HG02623 (cell line): ENCODE results near the gene PALD1.
A peak's percentile ranks its signal among the peaks of the same experiment; 100 is the strongest.

Source experiments
- ATAC-seq: cut with Tn5 transposase; IDR thresholded peaks from one replicate; pipeline ENCODE4 v1.9.1; 2021; ENCODE audit warnings: moderate library complexity; ENCODE audit not compliant: unreplicated experiment

PALD1 gene

GRCh38 chr10:70587045-70587658, 108.6 kb downstream of the PALD1 start:
- peak; percentile 52 for ATAC-seq

- no peak for ATAC-seq
Observed at GRCh38 chr10:70588255-70588654, 109.7 kb downstream of the PALD1 start.

DNA sequence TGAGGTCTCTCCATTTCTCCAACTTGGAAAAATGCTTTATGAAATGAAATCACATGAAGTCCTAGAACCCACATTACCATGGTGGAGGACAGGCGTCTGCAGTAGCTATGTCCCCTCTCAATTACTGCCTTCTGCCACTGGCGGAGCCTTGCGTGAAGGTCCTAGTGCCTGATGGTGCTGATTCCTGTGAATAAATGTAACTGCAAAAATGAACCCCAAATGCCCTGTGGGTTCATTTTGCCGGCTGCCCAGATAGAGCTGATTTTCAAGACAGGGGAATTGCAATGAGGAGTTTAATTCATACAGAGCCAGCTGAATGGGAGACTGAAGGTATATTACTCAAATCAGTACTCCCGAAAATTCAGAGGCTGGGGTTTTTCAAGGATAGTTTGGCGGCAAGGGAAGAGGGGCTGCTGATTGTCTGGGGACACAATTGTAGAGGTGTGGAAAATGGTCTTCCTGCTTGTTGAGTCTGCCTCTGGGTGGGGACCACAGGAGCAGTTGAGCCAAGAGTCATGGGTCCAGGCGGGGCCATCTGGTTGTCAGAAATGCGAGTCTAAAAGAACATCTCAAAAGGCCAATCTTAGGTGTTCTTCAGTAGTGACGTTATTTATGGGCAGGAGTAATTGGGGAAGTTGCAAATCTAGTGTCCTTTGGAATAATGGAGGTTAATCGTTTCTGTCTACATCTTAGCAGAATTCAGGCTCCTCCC, 110.4 kb downstream of the PALD1 start:
- no peak for ATAC-seq

DNA sequence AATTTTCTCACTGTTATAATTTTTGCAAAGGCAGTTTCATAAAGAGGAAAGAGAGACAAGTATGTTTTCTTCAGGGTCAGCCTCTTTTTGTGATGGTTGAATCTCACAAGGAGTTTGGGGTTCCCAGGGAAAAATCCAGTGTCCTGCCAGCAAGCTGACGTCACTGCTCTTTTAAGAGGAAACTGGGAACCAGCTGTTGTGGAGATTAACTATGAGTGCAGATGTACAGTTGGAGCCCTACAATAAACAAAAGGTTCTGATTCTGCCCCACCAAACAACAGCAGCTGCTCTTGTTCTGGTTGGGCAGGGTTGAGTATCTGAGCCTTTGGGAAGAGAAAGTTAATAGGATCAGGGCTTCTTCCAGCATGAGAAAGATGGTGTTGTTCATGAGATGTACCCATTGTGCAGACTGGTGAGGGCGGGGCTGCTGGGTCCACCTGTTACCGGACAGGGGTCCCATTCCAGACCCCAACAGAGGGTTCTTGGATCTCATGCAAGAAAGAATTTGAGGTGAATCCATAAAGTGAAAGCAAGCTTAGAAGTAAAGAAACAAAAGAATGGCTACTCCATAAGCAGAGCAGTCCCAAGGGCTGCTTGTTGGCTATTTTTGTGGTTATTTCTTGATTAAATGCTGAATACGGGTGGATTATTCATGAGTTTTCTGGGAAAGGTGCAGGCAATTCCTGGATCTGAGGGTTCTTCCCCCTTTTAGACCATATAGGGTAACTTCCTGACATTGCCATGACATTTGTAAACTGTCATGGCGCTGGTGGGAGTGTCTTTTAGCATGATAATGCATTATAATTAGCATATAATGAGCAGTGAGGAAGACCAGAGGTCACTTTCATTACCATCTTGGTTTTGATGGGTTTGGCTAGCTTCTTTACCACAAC, 111.4 kb downstream of the PALD1 start:
- ATAC-seq = no peak

DNA sequence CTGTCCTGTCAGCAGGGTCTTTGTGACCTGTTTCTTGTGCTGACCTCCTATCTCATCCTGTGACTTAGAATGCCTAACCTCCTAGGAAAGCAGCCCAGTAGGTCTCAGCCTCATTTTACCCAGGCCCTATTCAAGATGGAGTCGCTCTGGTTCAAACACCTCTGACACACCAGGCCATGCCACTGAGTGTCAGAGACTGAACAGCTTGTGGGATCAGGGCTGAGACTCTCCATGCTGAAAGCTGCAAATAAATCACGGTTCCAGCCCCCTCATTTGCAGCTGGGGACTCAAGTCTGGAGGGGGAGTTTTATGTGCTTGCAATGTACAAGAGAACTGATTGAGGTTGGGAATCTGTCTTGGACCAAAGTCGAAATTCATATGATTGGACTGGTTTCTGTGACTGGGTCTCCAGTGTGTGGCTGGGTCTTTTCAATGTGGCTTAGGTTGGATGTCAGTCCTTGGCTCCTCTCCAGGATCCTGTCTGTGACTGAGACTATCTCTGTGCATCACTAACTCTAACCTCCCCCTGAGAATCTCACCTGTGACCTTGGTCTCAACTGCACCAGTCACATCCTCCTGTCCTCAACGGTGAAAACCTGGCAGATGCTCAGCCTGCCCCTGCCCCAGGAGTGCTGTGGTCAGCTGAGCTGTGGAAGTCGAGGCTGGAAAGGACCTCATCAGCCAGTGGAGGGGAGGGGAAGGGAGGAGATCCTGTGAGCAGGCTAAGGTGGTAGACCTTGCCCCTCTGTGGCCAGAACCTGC, 112.3 kb downstream of the PALD1 start:
- ATAC-seq = no peak

DNA sequence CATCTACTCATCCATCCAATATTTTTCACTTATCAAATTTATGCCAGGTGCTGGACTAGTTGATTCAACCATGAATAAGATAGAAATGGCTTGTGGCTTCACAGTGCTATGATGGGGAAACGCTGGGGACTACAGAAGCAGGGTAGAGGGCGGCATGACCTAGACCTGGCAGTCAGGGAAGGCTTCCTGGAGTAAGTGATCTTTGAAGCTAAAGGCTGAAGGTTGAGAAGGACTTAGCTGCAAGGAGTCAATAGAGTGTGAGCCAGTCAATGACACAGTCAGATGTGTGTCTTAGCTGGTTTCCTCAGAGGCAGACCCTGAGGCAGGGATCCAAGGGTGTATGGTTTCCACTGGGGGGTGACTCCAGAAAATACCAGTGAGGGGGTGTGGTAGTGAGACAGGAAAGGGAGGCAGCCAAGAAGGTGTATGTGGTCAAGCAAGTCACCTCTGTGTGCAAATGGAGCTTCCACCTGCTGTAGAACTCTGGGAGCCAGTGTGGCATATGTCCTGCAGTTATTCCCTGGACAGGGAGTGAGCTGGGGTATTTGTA, 113.7 kb downstream of the PALD1 start:
- ATAC-seq = no peak

DNA sequence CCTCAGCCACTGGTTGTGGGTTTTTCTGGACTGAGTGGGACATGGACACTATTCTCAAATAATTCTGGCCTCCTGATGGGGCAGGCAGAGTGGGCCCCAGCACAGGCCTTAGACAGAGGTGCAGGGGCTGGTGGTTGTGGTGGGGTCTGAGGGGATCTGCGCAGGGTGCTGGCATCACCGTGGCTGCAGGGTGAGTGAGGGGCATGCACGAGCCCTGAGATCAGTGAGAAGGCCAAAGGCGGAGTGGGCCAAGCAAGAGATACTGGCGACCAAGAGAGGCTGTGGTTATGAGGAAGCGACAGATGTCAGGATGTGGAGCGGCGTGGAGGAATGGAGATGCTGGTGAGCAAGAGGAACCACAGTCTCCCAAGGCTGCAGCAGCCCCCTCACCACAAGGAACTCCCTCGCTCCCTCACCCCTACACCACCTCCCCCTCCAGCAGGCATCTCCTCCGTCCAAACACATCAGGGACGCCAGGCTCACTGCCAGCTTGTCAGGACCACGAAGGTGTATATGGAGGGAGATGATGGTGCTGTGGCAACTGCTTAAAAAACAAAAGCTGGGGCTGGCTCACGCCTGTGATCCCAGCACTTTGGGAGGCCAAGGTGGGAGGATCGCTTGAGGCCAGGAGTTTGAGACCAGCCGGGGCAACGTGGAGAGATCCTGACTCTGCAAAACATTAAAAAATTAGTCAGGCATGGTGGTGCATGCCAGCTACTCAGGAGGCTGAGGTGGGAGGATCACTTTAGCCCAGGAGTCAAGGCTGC, 114.4 kb downstream of the PALD1 start:
- ATAC-seq = no peak

- no peak for ATAC-seq
Observed at GRCh38 chr10:70593513-70593890, 114.9 kb downstream of the PALD1 start.

- ATAC-seq = no peak
Observed at GRCh38 chr10:70594161-70594560, 115.6 kb downstream of the PALD1 start.

GRCh38 chr10:70595566-70596016, 117.0 kb downstream of the PALD1 start:
- no peak for ATAC-seq

DNA sequence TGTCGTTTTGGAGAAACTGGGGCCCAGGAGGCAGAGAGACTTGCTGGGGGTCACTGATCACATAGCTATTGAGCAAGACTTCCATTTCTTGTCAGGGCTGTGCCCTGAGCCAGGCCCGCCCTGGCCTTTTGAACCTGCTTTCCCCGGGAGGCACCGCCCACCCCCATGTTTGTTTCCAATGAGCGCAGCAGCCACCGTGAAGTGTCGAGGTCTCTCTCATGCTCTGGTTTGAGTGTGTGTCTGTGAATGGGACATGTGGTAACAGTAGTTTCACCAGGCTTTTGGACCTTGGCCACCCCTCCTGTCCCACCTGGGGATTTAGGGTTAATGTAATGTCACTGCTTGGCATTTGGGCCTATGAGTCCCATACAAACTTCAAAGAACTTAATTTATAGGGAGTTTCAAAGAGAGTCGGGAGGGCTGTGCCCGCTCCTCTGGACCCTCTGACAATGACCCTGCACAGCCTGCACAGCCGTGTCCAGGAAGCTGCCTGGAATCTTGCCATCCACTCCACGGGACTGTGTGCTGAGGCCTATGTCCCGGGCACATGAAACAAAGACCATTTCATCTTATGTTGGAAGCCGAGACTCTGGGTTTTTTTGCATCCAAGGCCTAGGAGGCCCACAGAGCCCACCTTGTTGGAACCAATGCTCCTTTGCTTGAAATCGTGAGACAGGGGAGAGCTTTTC, 117.7 kb downstream of the PALD1 start:
- ATAC-seq = no peak

DNA sequence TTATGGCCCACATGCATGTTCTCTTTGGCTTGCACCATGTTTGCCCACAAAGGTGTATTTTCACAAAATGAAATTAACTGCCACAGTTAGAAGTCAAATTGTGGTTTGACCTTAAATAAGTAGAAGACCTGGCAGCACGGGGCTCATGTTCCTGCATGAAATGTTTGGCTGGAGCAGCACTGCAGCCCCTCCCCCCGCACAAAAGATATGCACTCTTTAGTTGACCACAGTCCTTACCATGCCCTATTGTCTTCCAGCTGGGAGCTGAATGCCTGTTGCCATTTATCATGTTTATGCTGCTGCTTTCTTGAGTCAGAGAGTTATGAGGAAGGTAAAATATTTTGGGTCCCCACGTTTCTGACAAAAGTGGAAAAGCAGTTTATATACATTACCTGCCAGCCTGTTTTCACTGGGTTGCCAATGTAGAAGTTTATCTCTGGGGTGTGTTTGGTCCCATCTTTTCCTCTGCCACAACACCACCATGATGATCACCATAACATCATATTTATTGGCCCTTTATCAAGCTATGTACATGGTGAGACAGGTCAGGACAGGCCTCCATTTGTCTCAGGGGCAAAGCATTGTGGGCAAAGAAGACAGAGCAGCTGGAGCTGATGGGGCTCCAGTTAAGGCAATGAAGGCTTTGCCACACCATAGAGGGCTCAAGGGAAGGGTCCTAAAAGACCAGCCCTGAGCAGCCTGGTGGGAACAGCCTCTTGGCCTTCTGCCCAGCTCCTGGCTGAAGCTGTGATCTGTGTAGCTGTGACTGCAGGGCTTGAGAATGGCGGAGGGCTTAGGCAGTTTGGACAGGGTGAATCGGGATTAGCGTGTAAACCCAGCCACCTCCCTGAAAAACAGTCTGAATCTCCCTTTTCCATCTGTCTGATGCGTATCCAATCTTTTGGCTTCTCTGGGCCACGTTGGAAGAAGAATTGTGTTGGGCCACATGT, 118.6 kb downstream of the PALD1 start:
- no peak for ATAC-seq

DNA sequence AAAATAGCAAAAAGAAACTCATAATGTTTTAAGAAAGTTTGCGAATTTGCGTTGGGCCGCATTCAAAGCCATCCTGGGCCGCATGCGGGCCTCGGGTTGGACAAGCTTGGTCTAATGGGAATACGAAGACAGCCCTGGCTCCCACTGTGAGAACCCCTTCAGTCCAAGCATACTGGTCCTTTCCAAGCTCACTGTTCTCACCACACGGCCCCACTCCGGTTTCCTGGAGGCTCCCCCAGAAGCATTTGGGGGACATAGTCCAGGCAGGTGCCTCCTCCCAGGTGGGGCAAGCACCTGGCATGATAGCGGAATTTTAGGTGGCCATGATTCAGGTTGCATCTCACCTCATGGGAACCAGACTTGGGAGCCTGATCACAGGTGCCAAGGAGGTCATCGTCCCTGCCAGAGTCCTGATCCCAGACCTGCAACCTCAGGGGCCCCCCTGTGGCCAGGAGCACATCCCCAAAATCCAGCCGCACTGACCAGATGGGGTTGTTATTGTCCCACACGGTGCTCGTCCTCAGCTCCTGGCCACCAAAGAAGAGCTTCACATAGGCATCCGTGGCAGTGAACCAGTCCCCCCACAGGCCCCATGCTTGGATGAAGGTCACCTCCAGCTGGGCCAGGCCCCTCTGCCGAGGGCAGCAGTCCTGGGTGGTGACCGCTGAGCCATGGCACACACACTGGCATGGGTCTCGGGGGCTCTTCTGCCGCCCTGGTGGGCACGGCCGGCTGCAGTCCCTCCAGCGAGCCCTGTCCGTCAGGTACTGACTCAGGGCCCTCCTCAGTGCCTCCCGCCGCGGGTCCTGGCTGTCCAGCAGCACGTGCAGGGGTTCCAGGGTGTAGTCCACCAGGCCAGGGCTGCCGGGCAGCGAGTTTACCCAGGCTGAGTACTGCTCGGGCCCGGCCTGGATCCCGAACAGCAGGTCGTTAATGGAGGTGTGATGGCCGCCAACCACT, 119.6 kb downstream of the PALD1 start:
- no peak for ATAC-seq

DNA sequence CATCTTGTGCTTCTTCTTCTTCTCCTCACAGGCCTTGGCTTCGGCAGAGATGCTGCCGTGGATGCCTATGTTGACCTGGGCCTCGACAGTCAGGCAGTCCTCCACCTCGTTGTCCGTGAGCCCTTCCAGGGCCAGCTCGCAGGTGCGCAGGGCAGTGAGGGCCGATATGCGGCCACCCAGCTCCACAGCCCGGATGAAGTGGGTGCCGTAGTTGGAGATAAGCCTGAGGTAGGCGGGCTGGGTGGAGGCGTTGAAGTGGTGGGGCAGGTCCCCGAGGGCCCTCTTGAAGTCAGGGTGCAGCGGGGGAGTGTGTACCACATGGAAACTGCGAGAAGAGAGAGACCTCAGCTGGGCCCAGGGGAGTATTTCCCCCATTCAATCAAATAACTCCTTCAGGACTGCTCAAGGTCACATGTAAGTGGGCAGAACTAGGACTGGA, 120.3 kb downstream of the PALD1 start:
- no peak for ATAC-seq

DNA sequence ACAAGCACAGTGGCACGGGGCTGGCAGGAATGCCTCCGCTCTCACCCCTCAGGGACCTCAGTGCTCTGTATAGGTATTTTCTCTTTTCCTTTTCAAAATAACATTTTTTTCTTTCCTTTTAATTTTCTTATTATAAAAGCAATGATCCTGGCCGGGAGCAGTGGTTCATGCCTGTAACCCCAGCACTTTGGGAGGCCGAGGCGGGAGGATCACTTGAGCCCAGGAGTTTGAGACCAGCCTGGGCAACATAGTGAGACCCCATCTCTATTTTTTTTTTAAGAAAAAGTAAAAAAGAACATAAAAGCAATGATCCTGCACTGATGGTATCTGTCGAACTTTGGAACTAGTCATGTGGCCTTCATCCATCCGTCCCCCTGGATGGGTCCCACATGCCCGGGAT, 120.8 kb downstream of the PALD1 start:
- no peak for ATAC-seq

- no peak for ATAC-seq
Observed at GRCh38 chr10:70599791-70600190, 121.2 kb downstream of the PALD1 start.
